GM12872 (cell line): ENCODE measurements around the gene HDAC9.

ENCODE experiments used
- CTCF ChIP-seq: IDR thresholded peaks from 3 replicates; pipeline ENCODE4 v1.5.1; 2011; ENCODE audit warnings: low read depth, mild to moderate bottlenecking, low read length, moderate library complexity; ENCODE audit not compliant: insufficient read depth

The HDAC9 gene

GRCh38 chr7:18890134-18890533 is 394.6 kb downstream of the HDAC9 start:
- no peak for TF ChIP-seq CTCF

- TF ChIP-seq CTCF, result no peak
Measured at GRCh38 chr7:18890885-18891621, 395.5 kb downstream of the HDAC9 start.

GRCh38 chr7:18893156-18893555 is 397.6 kb downstream of the HDAC9 start:
- no peak for TF ChIP-seq CTCF

- TF ChIP-seq CTCF, result no peak
Measured at GRCh38 chr7:18894155-18894554, 398.6 kb downstream of the HDAC9 start.

GRCh38 chr7:18895456-18895855 is 399.9 kb downstream of the HDAC9 start:
- TF ChIP-seq CTCF, result no peak

GRCh38 chr7:18896343-18896975 is 400.9 kb downstream of the HDAC9 start:
- no peak for TF ChIP-seq CTCF

GRCh38 chr7:18900236-18900635 is 404.7 kb downstream of the HDAC9 start:
- TF ChIP-seq CTCF, result no peak
